Stimulated activated CD8-positive, alpha-beta memory T cell treated with anti-CD3 and anti-CD28 coated beads, Interleukin-4, amount 100 ng/mL, for 24 hours (primary cell): ENCODE data around the gene AFG3L2.

Experiments
- DNase-seq: peaks from one replicate; pipeline ENCODE4 v3.0.0-alpha.2; 2020; ENCODE audit warnings: low read depth

Gene AFG3L2

GRCh38 chr18:12304351-12305210, 72.4 kb downstream of the AFG3L2 start:
- no peak for DNase-seq

- DNase-seq = no peak
Observed at GRCh38 chr18:12302391-12303147, 74.5 kb downstream of the AFG3L2 start.

- DNase-seq = no peak
Observed at GRCh38 chr18:12301263-12302005, 75.6 kb downstream of the AFG3L2 start.

- DNase-seq = no peak
Observed at GRCh38 chr18:12299862-12300261, 77.2 kb downstream of the AFG3L2 start.

GRCh38 chr18:12296457-12296856, 80.6 kb downstream of the AFG3L2 start:
- no peak for DNase-seq

GRCh38 chr18:12296087-12296403, 81.0 kb downstream of the AFG3L2 start:
- DNase-seq = no peak

- no peak for DNase-seq
Observed at GRCh38 chr18:12295389-12296086, 81.5 kb downstream of the AFG3L2 start.

- DNase-seq = no peak
Observed at GRCh38 chr18:12293831-12294230, 83.2 kb downstream of the AFG3L2 start.

GRCh38 chr18:12291690-12292089, 85.3 kb downstream of the AFG3L2 start:
- no peak for DNase-seq

- no peak for DNase-seq
Observed at GRCh38 chr18:12291161-12291560, 85.9 kb downstream of the AFG3L2 start.

- DNase-seq = no peak
Observed at GRCh38 chr18:12290086-12290485, 86.9 kb downstream of the AFG3L2 start.

- no peak for DNase-seq
Observed at GRCh38 chr18:12288403-12288755, 88.6 kb downstream of the AFG3L2 start.

GRCh38 chr18:12287684-12288402, 89.2 kb downstream of the AFG3L2 start:
- no peak for DNase-seq

- DNase-seq = no peak
Observed at GRCh38 chr18:12287131-12287681, 89.8 kb downstream of the AFG3L2 start.

GRCh38 chr18:12283666-12284065, 93.4 kb downstream of the AFG3L2 start:
- DNase-seq = no peak

GRCh38 chr18:12283256-12283655, 93.8 kb downstream of the AFG3L2 start:
- no peak for DNase-seq

- no peak for DNase-seq
Observed at GRCh38 chr18:12282442-12283039, 94.5 kb downstream of the AFG3L2 start.

GRCh38 chr18:12281861-12282260, 95.2 kb downstream of the AFG3L2 start:
- DNase-seq = no peak

GRCh38 chr18:12279781-12280531, 97.1 kb downstream of the AFG3L2 start:
- DNase-seq = no peak
